Panc1 (cell line): Measurements from ENCODE around the gene ATXN7. TPM values are rescaled to one million over a fixed set of nuclear protein-coding genes. Genes with fewer than 3 reads are reported as not detected.

Source experiments
- ATAC-seq: fragments of 200-7000 bp; cut with Tn5 transposase; 2 replicates; pipeline ENCODE4 v1.9.1; 2020; ENCODE audit warnings: mild to moderate bottlenecking, moderate library complexity
- BruUV-seq: library from RNA; stranded (reverse); fragments of 400-500 nt; replicated peaks from 2 replicates; lab custom pipeline; 2021; lab: Mats Ljungman, UMichigan
- CTCF ChIA-PET: fragments of 300-600 bp; sonication (Branson Sonifier 250); formaldehyde crosslinking; loops from one replicate; lab custom pipeline; 2022; ENCODE audit warnings: antibody characterized with exemption; lab: Charles Lee
- POLR2A ChIA-PET: fragments of 300-600 bp; sonication (Branson Sonifier 250); formaldehyde crosslinking; loops from one replicate; lab custom pipeline; 2022; ENCODE audit warnings: antibody characterized with exemption; lab: Charles Lee
- DNase-seq: peaks from one replicate; pipeline ENCODE4 v3.0.0-alpha.2; 2010; ENCODE audit warnings: low read depth, low spot score
- H3K27ac ChIP-seq: 2 replicates; pipeline ENCODE4 v1.5.1; 2011; ENCODE audit warnings: mild to moderate bottlenecking, low read length, inconsistent platforms
- H3K27me3 ChIP-seq: fragments of 200-500 bp; sonication (Bioruptor generic); 2 replicates; pipeline ENCODE4 v1.6.0; 2014; ENCODE audit warnings: low read length, inconsistent platforms; ENCODE audit not compliant: control insufficient read depth, insufficient read depth
- H3K36me3 ChIP-seq: fragments of 200-500 bp; sonication (Bioruptor generic); 2 replicates; pipeline ENCODE4 v1.5.1; 2014; ENCODE audit warnings: inconsistent platforms, mild to moderate bottlenecking, low read length, moderate library complexity; ENCODE audit not compliant: control insufficient read depth, insufficient read depth
- H3K4me1 ChIP-seq: 2 replicates; pipeline ENCODE4 v1.5.1; 2011; ENCODE audit warnings: inconsistent platforms, mild to moderate bottlenecking, low read length, moderate library complexity; ENCODE audit not compliant: control insufficient read depth, insufficient read depth
- H3K4me3 ChIP-seq, 2 experiments: 2 replicates each; pipeline ENCODE4 v1.5.1; 2011 to 2012; ENCODE audit warnings: low read depth in 2 of 2, low read length in 2 of 2, mild to moderate bottlenecking in 2 of 2, inconsistent platforms in 1 of 2, moderate library complexity in 1 of 2
- H3K9me3 ChIP-seq: fragments of 200-500 bp; sonication (Bioruptor generic); 2 replicates; pipeline ENCODE4 v1.5.1; 2014; ENCODE audit warnings: low read depth, mild to moderate bottlenecking, inconsistent platforms, low read length, moderate library complexity; ENCODE audit not compliant: control insufficient read depth, insufficient read depth
- CTCF ChIP-seq: fragments of 450-650 bp; IDR thresholded peaks from 2 replicates; pipeline ENCODE4 v1.5.1; 2017; ENCODE audit warnings: mild to moderate bottlenecking
- POLR2AphosphoS5 ChIP-seq: IDR thresholded peaks from 2 replicates; pipeline ENCODE4 v1.6.1; 2012; ENCODE audit warnings: mild to moderate bottlenecking, low read depth, low read length, moderate library complexity
- REST ChIP-seq, 2 experiments: IDR thresholded peaks; 2 replicates each; pipeline ENCODE4 v1.6.1; 2011 to 2012; ENCODE audit warnings: low read depth in 2 of 2, control low read depth in 1 of 2, low read length in 1 of 2, mild to moderate bottlenecking in 1 of 2, moderate library complexity in 1 of 2; ENCODE audit not compliant: insufficient read depth in 1 of 2
- SIN3A ChIP-seq: IDR thresholded peaks from 2 replicates; pipeline ENCODE4 v1.6.1; 2012; ENCODE audit warnings: low read depth, mild to moderate bottlenecking, low read length, moderate library complexity, borderline replicate concordance; ENCODE audit not compliant: insufficient read depth
- TCF7L2 ChIP-seq: IDR thresholded peaks from 2 replicates; pipeline ENCODE4 v1.6.1; 2011; ENCODE audit warnings: mild to moderate bottlenecking, low read depth, low read length, inconsistent platforms
- in situ Hi-C: cut with HindIII; loops from 2 replicates; pipeline ENCODE4 v1.10.0; 2016; ENCODE audit warnings: low sequenced_read_pairs, low pct_unique_long_range_greater_than_20kb
- intact Hi-C: fragments of 100-400 bp; cut with micrococcal nuclease; formaldehyde crosslinking; loops from one replicate; pipeline ENCODE4 v1.10.0; 2022; ENCODE audit not compliant: unreplicated experiment
- total RNA-seq: library from RNA; stranded (reverse); gene quantifications from one replicate; pipeline ENCODE4 v1.2.1, GENCODE V29; 2021; ENCODE audit not compliant: unreplicated experiment

Gene ATXN7
- total RNA-seq, 1 experiment from 2014 or later: 17.3 TPM

DNA sequence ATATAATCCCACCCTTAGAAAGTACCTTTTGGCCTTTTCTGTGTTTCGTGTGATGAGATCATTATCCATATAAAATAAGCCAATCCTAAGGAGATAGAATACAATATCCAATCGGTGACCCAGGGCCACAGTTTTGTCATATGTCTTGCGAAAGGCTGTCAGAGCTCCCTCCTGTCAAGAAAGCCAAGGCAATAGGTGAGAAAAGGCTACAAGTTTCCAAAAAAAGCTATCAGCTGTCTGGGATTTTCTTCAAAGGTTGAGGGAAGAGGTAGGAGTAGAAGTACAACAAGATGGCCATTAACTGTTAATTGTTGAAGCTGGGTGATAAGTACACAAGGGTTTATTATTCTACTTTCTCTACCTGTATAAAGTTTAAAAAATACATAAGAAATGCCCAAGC is 155.6 kb downstream of the ATXN7 start:
- Histone ChIP-seq H3K27ac (no peak overlapping the region), H3K4me3 (no peak overlapping the region), H3K4me1 (peaks cover 2% of the 10 kb centered on the region; the same call in 1 of the 2 replicates), H3K27me3 (no peaks in the 10 kb centered on the region), H3K36me3 (peaks cover 24% of the 10 kb centered on the region), H3K9me3 (no peaks in the 10 kb centered on the region)
- ChIA-PET CTCF (no interaction called here), POLR2A (no interaction called here)
- BruUV-seq: no TSS peak
- DNase-seq (no peak), ATAC-seq (no peak)
- in situ Hi-C loops (no loop called here), intact Hi-C loops (no loop called here)
- TF ChIP-seq POLR2AphosphoS5 (no peak), CTCF (no peak), REST (IDR thresholded peaks at IDR 0.05; ENCODE audit: insufficient read depth in 1 of 2, low read depth in 2 of 2, low read length in 1 of 2) (no peak), SIN3A (no peak), TCF7L2 (no peak)

GRCh38 chr3:64019879-64020278 is 156.2 kb downstream of the ATXN7 start:
- H3K4me3 ChIP-seq: no peak overlapping the region
- no peaks in the 10 kb centered on the region for H3K27me3 ChIP-seq
- peaks cover 2% of the 10 kb centered on the region; the same call in 1 of the 2 replicates for H3K4me1 ChIP-seq
- DNase-seq (no peak), ATAC-seq (no peak)
- ChIA-PET POLR2A (no interaction called here), CTCF (no interaction called here)
- H3K9me3 ChIP-seq: no peaks in the 10 kb centered on the region
- H3K27ac ChIP-seq: no peak overlapping the region
- in situ Hi-C loops (no loop called here), intact Hi-C loops (no loop called here)
- H3K36me3 ChIP-seq: peaks cover 24% of the 10 kb centered on the region
- no TSS peak for BruUV-seq
- TF ChIP-seq TCF7L2 (no peak), CTCF (no peak), POLR2AphosphoS5 (no peak), REST (IDR thresholded peaks at IDR 0.05; ENCODE audit: insufficient read depth in 1 of 2, low read depth in 2 of 2, low read length in 1 of 2) (no peak), SIN3A (no peak)
